NB4 (cell line): ENCODE data around the gene CBY2.

Experiments
- CTCF ChIP-seq: IDR thresholded peaks from one replicate; pipeline ENCODE4 v1.5.1; 2012; ENCODE audit warnings: low read depth, low read length
- MAX ChIP-seq: IDR thresholded peaks from 2 replicates; pipeline ENCODE4 v1.6.1; 2011; ENCODE audit warnings: low read depth, low read length
- MYC ChIP-seq: IDR thresholded peaks from 2 replicates; pipeline ENCODE4 v1.6.1; 2011; ENCODE audit warnings: low read depth, low read length
- POLR2A ChIP-seq: IDR thresholded peaks from 2 replicates; pipeline ENCODE4 v1.6.1; 2011; ENCODE audit warnings: mild to moderate bottlenecking; ENCODE audit not compliant: insufficient read length; ENCODE audit errors: extremely low read depth

- TF ChIP-seq MAX (no peak), CTCF (no peak), POLR2A (no peak), MYC (no peak)
Measured at GRCh38 chr13:45654633-45655349, 47.3 kb upstream of the CBY2 start.
